ENCODE results near the gene DENND1A. TPM values are rescaled to one million over a fixed set of nuclear protein-coding genes. Genes with fewer than 3 reads are reported as not detected.

The DENND1A gene
- total and polyA plus RNA-seq, 4 donors: 7.9 to 22.0 (median 13.9) TPM

- TF ChIP-seq FOXA1 (IDR thresholded peaks at IDR 0.05): no peak
- TF ChIP-seq, protein P1, sequence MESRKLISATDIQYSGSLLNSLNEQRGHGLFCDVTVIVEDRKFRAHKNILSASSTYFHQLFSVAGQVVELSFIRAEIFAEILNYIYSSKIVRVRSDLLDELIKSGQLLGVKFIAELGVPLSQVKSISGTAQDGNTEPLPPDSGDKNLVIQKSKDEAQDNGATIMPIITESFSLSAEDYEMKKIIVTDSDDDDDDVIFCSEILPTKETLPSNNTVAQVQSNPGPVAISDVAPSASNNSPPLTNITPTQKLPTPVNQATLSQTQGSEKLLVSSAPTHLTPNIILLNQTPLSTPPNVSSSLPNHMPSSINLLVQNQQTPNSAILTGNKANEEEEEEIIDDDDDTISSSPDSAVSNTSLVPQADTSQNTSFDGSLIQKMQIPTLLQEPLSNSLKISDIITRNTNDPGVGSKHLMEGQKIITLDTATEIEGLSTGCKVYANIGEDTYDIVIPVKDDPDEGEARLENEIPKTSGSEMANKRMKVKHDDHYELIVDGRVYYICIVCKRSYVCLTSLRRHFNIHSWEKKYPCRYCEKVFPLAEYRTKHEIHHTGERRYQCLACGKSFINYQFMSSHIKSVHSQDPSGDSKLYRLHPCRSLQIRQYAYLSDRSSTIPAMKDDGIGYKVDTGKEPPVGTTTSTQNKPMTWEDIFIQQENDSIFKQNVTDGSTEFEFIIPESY (IDR thresholded peaks at IDR 0.05): no peak
These were observed 557.0 kb downstream of the DENND1A start (continued) for GRCh38 chr9:123372766-123373446.

DNA sequence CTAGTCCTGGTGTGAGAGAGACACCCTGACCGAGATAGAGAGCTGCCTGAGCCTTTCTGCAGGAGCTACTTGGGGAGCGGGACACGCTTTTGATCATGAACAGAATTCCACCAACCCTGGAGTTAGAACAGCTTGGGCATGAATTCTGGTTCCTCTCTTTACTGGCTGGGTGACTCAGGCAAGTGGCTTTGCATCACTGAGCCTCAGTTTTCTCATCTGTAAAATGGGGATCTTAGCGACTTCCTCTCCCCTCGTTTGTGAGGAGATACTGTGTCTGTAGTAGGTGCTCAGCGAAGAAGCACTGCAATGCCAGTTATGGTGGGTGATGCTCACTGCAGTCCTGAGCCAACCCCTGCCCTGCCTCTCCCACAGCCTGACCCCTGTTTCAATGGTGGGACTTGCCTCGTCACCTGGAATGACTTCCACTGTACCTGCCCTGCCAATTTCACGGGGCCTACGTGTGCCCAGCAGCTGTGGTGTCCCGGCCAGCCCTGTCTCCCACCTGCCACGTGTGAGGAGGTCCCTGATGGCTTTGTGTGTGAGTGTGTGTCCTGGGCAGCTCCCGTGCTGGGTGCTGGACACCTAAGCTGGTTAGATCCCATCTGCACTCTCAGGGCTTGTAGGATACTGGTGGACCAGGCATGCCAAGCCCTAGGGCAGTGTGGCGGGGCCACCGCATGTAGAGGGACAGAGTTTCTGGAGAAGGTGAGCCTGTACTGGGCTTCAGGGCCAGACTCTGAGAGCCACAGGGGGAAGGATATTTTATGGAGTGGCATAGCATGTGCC is 557.9 kb downstream of the DENND1A start:
- H3K27me3 ChIP-seq (ENCODE audit: control insufficient read depth in 4 of 4, insufficient read depth in 4 of 4, low read length in 3 of 4): peaks cover 0 to 4% (median 1%) of the 10 kb centered on the region in 4 donors
- H3K4me1 ChIP-seq (ENCODE audit: control insufficient read depth in 4 of 4, insufficient read depth in 4 of 4, low read length in 3 of 4): peaks cover 2 to 14% (median 5%) of the 10 kb centered on the region in 4 donors
- no peak overlapping the region for H3K9ac ChIP-seq (ENCODE audit: low read depth in 1 of 2, low read length in 2 of 2)
- no peaks in the 10 kb centered on the region for H3K36me3 ChIP-seq (ENCODE audit: control insufficient read depth in 4 of 4, insufficient read depth in 3 of 4, low read depth in 1 of 4, low read length in 3 of 4)
- no peak for TF ChIP-seq FOXA2 (IDR thresholded peaks at IDR 0.05)
- TF ChIP-seq JUND (IDR thresholded peaks at IDR 0.05): no peak
- no peak overlapping the region for H3K27ac ChIP-seq (ENCODE audit: low read depth in 1 of 2, low read length in 2 of 2)
- H3K9me3 ChIP-seq (ENCODE audit: control insufficient read depth in 4 of 4, low read length in 3 of 4): no peaks in the 10 kb centered on the region
- H3K4me3 ChIP-seq (ENCODE audit: low read depth in 1 of 3, low read length in 3 of 3): no peak overlapping the region
- DNase-seq (ENCODE audit: low spot score): no peak
- 85% methylated on average over 14 of the region's 14 CpGs for WGBS

DNA sequence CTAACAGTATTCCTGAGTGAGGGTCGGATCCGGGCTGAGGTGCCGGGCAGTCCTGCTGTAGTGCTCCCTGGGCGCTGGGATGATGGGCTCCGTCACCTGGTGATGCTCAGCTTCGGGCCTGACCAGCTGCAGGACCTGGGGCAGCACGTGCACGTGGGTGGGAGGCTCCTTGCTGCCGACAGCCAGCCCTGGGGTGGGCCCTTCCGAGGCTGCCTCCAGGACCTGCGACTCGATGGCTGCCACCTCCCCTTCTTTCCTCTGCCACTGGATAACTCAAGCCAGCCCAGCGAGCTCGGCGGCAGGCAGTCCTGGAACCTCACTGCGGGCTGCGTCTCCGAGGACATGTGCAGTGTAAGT is 558.7 kb downstream of the DENND1A start:
- Histone ChIP-seq H3K9ac (ENCODE audit: low read depth in 1 of 2, low read length in 2 of 2) (no peak overlapping the region), H3K4me1 (ENCODE audit: control insufficient read depth in 4 of 4, insufficient read depth in 4 of 4, low read length in 3 of 4) (peaks cover 2 to 14% (median 5%) of the 10 kb centered on the region in 4 donors), H3K27me3 (ENCODE audit: control insufficient read depth in 4 of 4, insufficient read depth in 4 of 4, low read length in 3 of 4) (peaks cover 0 to 4% (median 1%) of the 10 kb centered on the region in 4 donors), H3K4me3 (ENCODE audit: low read depth in 1 of 3, low read length in 3 of 3) (no peak overlapping the region), H3K9me3 (ENCODE audit: control insufficient read depth in 4 of 4, low read length in 3 of 4) (no peaks in the 10 kb centered on the region), H3K27ac (ENCODE audit: low read depth in 1 of 2, low read length in 2 of 2) (no peak overlapping the region), H3K36me3 (ENCODE audit: control insufficient read depth in 4 of 4, insufficient read depth in 3 of 4, low read depth in 1 of 4, low read length in 3 of 4) (no peaks in the 10 kb centered on the region)
- TF ChIP-seq YY1 (IDR thresholded peaks at IDR 0.05) (no peak), SP1 (IDR thresholded peaks at IDR 0.05) (no peak), FOXA2 (IDR thresholded peaks at IDR 0.05) (no peak), JUND (IDR thresholded peaks at IDR 0.05) (no peak), TAF1 (conservative IDR thresholded peaks at IDR 0.05) (no peak), GABPA (IDR thresholded peaks at IDR 0.05 in 1 of 2, conservative IDR thresholded peaks at IDR 0.05 in 1 of 2) (no peak), FOXA1 (IDR thresholded peaks at IDR 0.05) (no peak), MAX (IDR thresholded peaks at IDR 0.05) (no peak), EGR1 (IDR thresholded peaks at IDR 0.05; ENCODE audit: low read depth in 2 of 2) (no peak), HNF4A (conservative IDR thresholded peaks at IDR 0.05) (no peak)
- TF ChIP-seq, protein P2, sequence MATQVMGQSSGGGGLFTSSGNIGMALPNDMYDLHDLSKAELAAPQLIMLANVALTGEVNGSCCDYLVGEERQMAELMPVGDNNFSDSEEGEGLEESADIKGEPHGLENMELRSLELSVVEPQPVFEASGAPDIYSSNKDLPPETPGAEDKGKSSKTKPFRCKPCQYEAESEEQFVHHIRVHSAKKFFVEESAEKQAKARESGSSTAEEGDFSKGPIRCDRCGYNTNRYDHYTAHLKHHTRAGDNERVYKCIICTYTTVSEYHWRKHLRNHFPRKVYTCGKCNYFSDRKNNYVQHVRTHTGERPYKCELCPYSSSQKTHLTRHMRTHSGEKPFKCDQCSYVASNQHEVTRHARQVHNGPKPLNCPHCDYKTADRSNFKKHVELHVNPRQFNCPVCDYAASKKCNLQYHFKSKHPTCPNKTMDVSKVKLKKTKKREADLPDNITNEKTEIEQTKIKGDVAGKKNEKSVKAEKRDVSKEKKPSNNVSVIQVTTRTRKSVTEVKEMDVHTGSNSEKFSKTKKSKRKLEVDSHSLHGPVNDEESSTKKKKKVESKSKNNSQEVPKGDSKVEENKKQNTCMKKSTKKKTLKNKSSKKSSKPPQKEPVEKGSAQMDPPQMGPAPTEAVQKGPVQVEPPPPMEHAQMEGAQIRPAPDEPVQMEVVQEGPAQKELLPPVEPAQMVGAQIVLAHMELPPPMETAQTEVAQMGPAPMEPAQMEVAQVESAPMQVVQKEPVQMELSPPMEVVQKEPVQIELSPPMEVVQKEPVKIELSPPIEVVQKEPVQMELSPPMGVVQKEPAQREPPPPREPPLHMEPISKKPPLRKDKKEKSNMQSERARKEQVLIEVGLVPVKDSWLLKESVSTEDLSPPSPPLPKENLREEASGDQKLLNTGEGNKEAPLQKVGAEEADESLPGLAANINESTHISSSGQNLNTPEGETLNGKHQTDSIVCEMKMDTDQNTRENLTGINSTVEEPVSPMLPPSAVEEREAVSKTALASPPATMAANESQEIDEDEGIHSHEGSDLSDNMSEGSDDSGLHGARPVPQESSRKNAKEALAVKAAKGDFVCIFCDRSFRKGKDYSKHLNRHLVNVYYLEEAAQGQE (IDR thresholded peaks at IDR 0.05): no peak
- TF ChIP-seq, protein P1 (IDR thresholded peaks at IDR 0.05): no peak
- TF ChIP-seq, protein P3, sequence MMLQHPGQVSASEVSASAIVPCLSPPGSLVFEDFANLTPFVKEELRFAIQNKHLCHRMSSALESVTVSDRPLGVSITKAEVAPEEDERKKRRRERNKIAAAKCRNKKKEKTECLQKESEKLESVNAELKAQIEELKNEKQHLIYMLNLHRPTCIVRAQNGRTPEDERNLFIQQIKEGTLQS (IDR thresholded peaks at IDR 0.05): no peak
- WGBS: 88% methylated on average over 18 of the region's 18 CpGs
- no peak for DNase-seq (ENCODE audit: low spot score)
